Activated CD8-positive, alpha-beta T cell treated with anti-CD3 and anti-CD28 coated beads for 36 hours (primary cell): Measurements from ENCODE around the gene ENTPD3. TPM values are rescaled to one million over a fixed set of nuclear protein-coding genes. Genes with fewer than 3 reads are reported as not detected.

Source experiments
- ATAC-seq: fragments of 200-7000 bp; cut with Tn5 transposase; one replicate; pipeline ENCODE4 v1.10.0; 2021; ENCODE audit warnings: mild to moderate bottlenecking, moderate library complexity
- CTCF ChIA-PET: fragments of 350-600 bp; sonication (Branson Sonifier 250); formaldehyde crosslinking; loops from one replicate; lab custom pipeline; 2021; ENCODE audit warnings: antibody characterized with exemption; lab: Charles Lee
- POLR2A ChIA-PET: fragments of 350-600 bp; sonication (Branson Sonifier 250); formaldehyde crosslinking; loops from one replicate; lab custom pipeline; 2021; ENCODE audit warnings: antibody characterized with exemption; lab: Charles Lee
- DNase-seq: peaks from one replicate; pipeline ENCODE4 v3.0.0-alpha.2; 2020
- H3K27ac Mint-ChIP-seq: one replicate; pipeline ENCODE4 v1.8.0; 2021; ENCODE audit warnings: mild to moderate bottlenecking, mixed read lengths
- H3K27me3 Mint-ChIP-seq: one replicate; pipeline ENCODE4 v1.8.0; 2021; ENCODE audit warnings: mixed read lengths
- H3K36me3 Mint-ChIP-seq: one replicate; pipeline ENCODE4 v1.8.0; 2021; ENCODE audit warnings: low read depth, mixed read lengths
- H3K4me1 Mint-ChIP-seq: one replicate; pipeline ENCODE4 v1.8.0; 2021; ENCODE audit warnings: low read depth, mixed read lengths
- H3K4me3 Mint-ChIP-seq: one replicate; pipeline ENCODE4 v1.8.0; 2021; ENCODE audit warnings: mild to moderate bottlenecking, moderate library complexity, mixed read lengths
- H3K9me3 Mint-ChIP-seq: one replicate; pipeline ENCODE4 v1.8.0; 2021; ENCODE audit warnings: mixed read lengths
- intact Hi-C: fragments of 100-400 bp; cut with micrococcal nuclease; formaldehyde crosslinking; loops from one replicate; pipeline ENCODE4 v1.10.0; 2022
- total RNA-seq, 2 experiments: library from RNA; stranded (reverse); gene quantifications; one replicate each; pipeline ENCODE4 v1.2.3, GENCODE V29; 2021
- TF ChIP-seq, protein P1 (sequence below): fragments of 200-600 bp; IDR thresholded peaks from one replicate; pipeline ENCODE4 v1.8.0; 2022; ENCODE audit warnings: antibody characterized with exemption, mild to moderate bottlenecking

ENTPD3 gene
- total RNA-seq, 2 experiments from 2014 or later, result not detected

GRCh38 chr3:40350529-40350928 is 36.5 kb upstream of the ENTPD3 start:
- no peak for ATAC-seq
- Mint-ChIP-seq H3K4me1 (no peaks in the 10 kb centered on the region), H3K9me3 (peaks cover 4% of the 10 kb centered on the region), H3K4me3 (no peak overlapping the region), H3K27me3 (peaks cover 20% of the 10 kb centered on the region), H3K27ac (no peak overlapping the region), H3K36me3 (no peaks in the 10 kb centered on the region)
- TF ChIP-seq, protein P1, sequence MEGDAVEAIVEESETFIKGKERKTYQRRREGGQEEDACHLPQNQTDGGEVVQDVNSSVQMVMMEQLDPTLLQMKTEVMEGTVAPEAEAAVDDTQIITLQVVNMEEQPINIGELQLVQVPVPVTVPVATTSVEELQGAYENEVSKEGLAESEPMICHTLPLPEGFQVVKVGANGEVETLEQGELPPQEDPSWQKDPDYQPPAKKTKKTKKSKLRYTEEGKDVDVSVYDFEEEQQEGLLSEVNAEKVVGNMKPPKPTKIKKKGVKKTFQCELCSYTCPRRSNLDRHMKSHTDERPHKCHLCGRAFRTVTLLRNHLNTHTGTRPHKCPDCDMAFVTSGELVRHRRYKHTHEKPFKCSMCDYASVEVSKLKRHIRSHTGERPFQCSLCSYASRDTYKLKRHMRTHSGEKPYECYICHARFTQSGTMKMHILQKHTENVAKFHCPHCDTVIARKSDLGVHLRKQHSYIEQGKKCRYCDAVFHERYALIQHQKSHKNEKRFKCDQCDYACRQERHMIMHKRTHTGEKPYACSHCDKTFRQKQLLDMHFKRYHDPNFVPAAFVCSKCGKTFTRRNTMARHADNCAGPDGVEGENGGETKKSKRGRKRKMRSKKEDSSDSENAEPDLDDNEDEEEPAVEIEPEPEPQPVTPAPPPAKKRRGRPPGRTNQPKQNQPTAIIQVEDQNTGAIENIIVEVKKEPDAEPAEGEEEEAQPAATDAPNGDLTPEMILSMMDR, result no peak
- intact Hi-C loops, result no loop called here
- DNase-seq, result no peak
- POLR2A ChIA-PET, result no interaction called here
- CTCF ChIA-PET, result no interaction called here

GRCh38 chr3:40355410-40355809 is 31.6 kb upstream of the ENTPD3 start:
- intact Hi-C loops, result no loop called here
- Mint-ChIP-seq H3K36me3 (no peaks in the 10 kb centered on the region), H3K4me3 (no peak overlapping the region), H3K27ac (no peak overlapping the region), H3K4me1 (no peaks in the 10 kb centered on the region), H3K27me3 (peaks cover 23% of the 10 kb centered on the region), H3K9me3 (peaks cover 4% of the 10 kb centered on the region)
- TF ChIP-seq, protein P1, result no peak
- ATAC-seq (no peak), DNase-seq (no peak)
- POLR2A ChIA-PET, result no interaction called here
- CTCF ChIA-PET, result no interaction called here

- DNase-seq, result no peak
- no peak for ATAC-seq
- Mint-ChIP-seq H3K4me1 (no peaks in the 10 kb centered on the region), H3K4me3 (no peak overlapping the region), H3K27ac (no peak overlapping the region), H3K36me3 (no peaks in the 10 kb centered on the region), H3K27me3 (peaks cover 15% of the 10 kb centered on the region), H3K9me3 (no peaks in the 10 kb centered on the region)
- intact Hi-C loops, result no loop called here
- TF ChIP-seq, protein P1, result no peak
- POLR2A ChIA-PET, result no interaction called here
- CTCF ChIA-PET, result no interaction called here
These were observed 28.5 kb upstream of the ENTPD3 start for GRCh38 chr3:40358454-40358853.

- TF ChIP-seq, protein P1, result no peak
- Mint-ChIP-seq H3K27me3 (peaks cover 15% of the 10 kb centered on the region), H3K9me3 (no peaks in the 10 kb centered on the region), H3K36me3 (no peaks in the 10 kb centered on the region), H3K27ac (no peak overlapping the region), H3K4me3 (no peak overlapping the region), H3K4me1 (no peaks in the 10 kb centered on the region)
- intact Hi-C loops, result no loop called here
- no peak for DNase-seq
- ChIA-PET CTCF (interaction anchor here (1.2 kb wide), 1 partner anchor 16 kb away, joined by 3 read pairs; no protein-coding TSS in a partner anchor), POLR2A (interaction anchor here (0.6 kb wide), 1 partner anchor 1754 kb away, joined by 5 read pairs; no protein-coding TSS in a partner anchor)
- no peak for ATAC-seq
These were observed 23.3 kb upstream of the ENTPD3 start for GRCh38 chr3:40363674-40364073.

GRCh38 chr3:40366203-40367162 is 20.5 kb upstream of the ENTPD3 start:
- H3K4me3 Mint-ChIP-seq, result no peak overlapping the region
- no peaks in the 10 kb centered on the region for H3K36me3 Mint-ChIP-seq
- intact Hi-C loops, result no loop called here
- ChIA-PET POLR2A (interaction anchor here (0.5 kb wide), 1 partner anchor 1648 kb away, joined by 3 read pairs; no protein-coding TSS in a partner anchor), CTCF (interaction anchor here (0.9 kb wide), 1 partner anchor 38 kb away, joined by 3 read pairs; no protein-coding TSS in a partner anchor)
- TF ChIP-seq, protein P1, result no peak
- peaks cover 28% of the 10 kb centered on the region for H3K27me3 Mint-ChIP-seq
- H3K4me1 Mint-ChIP-seq, result no peaks in the 10 kb centered on the region
- ATAC-seq, result no peak
- no peak for DNase-seq
- H3K27ac Mint-ChIP-seq, result no peak overlapping the region
- H3K9me3 Mint-ChIP-seq, result no peaks in the 10 kb centered on the region
